Measurements from ENCODE around the gene TBX4. TPM values are rescaled to one million over a fixed set of nuclear protein-coding genes. Genes with fewer than 3 reads are reported as not detected.

The TBX4 gene
- total RNA-seq, 3 donors from 2014 or later = 0.80 TPM; not detected in 2

- DNase-seq (ENCODE audit: low spot score in 2 of 2) = no peak
- no peaks in the 10 kb centered on the region for H3K27me3 ChIP-seq
- no peaks in the 10 kb centered on the region for H3K4me1 ChIP-seq
- no peak overlapping the region for H3K27ac ChIP-seq
- no peaks in the 10 kb centered on the region for H3K9me3 ChIP-seq
- no peaks in the 10 kb centered on the region for H3K36me3 ChIP-seq
- H3K4me3 ChIP-seq = no peak overlapping the region
- intact Hi-C loops (cut with DNase I; ENCODE audit: low total_unique reads) = no loop called here
- TF ChIP-seq CTCF (IDR thresholded peaks at IDR 0.05) (no peak), POLR2A (IDR thresholded peaks at IDR 0.05) (no peak), POLR2AphosphoS5 (IDR thresholded peaks at IDR 0.05) (no peak)
Measured at GRCh38 chr17:61469474-61469873, 17.3 kb downstream of the TBX4 start.

GRCh38 chr17:61469949-61470348, 17.7 kb downstream of the TBX4 start:
- Histone ChIP-seq H3K27ac (no peak overlapping the region), H3K4me3 (no peak overlapping the region), H3K27me3 (no peaks in the 10 kb centered on the region), H3K4me1 (no peaks in the 10 kb centered on the region), H3K36me3 (no peaks in the 10 kb centered on the region), H3K9me3 (no peaks in the 10 kb centered on the region)
- intact Hi-C loops (cut with DNase I; ENCODE audit: low total_unique reads) = no loop called here
- TF ChIP-seq CTCF (IDR thresholded peaks at IDR 0.05) = no peak
- no peak for TF ChIP-seq POLR2AphosphoS5 (IDR thresholded peaks at IDR 0.05)
- TF ChIP-seq POLR2A (IDR thresholded peaks at IDR 0.05) = no peak
- DNase-seq (ENCODE audit: low spot score in 2 of 2) = no peak

- DNase-seq (ENCODE audit: low spot score in 2 of 2) = no peak
- intact Hi-C loops (cut with DNase I; ENCODE audit: low total_unique reads) = no loop called here
- no peak for TF ChIP-seq CTCF (IDR thresholded peaks at IDR 0.05)
- TF ChIP-seq POLR2AphosphoS5 (IDR thresholded peaks at IDR 0.05) = no peak
- no peak for TF ChIP-seq POLR2A (IDR thresholded peaks at IDR 0.05)
- Histone ChIP-seq H3K9me3 (no peaks in the 10 kb centered on the region), H3K27me3 (peaks cover 0 to 1% of the 10 kb centered on the region in 2 donors), H3K36me3 (no peaks in the 10 kb centered on the region), H3K4me1 (no peaks in the 10 kb centered on the region), H3K4me3 (no peak overlapping the region), H3K27ac (no peak overlapping the region)
Measured at GRCh38 chr17:61470530-61471136, 18.4 kb downstream of the TBX4 start.

GRCh38 chr17:61474235-61474927, 22.2 kb downstream of the TBX4 start:
- no peaks in the 10 kb centered on the region for H3K9me3 ChIP-seq
- H3K4me3 ChIP-seq = no peak overlapping the region
- TF ChIP-seq POLR2AphosphoS5 (IDR thresholded peaks at IDR 0.05) (no peak), CTCF (IDR thresholded peaks at IDR 0.05) (no peak), POLR2A (IDR thresholded peaks at IDR 0.05) (no peak)
- peak in 1 of 2 donors; percentile 52 for DNase-seq (ENCODE audit: low spot score in 2 of 2)
- peaks cover 0 to 16% of the 10 kb centered on the region in 2 donors for H3K27me3 ChIP-seq
- peak overlapping the region in 1 of 2 donors; percentile 74 for H3K27ac ChIP-seq
- intact Hi-C loops (cut with DNase I; ENCODE audit: low total_unique reads) = no loop called here
- no peaks in the 10 kb centered on the region for H3K4me1 ChIP-seq
- no peaks in the 10 kb centered on the region for H3K36me3 ChIP-seq

GRCh38 chr17:61474934-61475333, 22.7 kb downstream of the TBX4 start:
- Histone ChIP-seq H3K9me3 (no peaks in the 10 kb centered on the region), H3K27ac (peak overlapping the region in 1 of 2 donors; percentile 74), H3K36me3 (no peaks in the 10 kb centered on the region), H3K4me1 (no peaks in the 10 kb centered on the region), H3K4me3 (no peak overlapping the region), H3K27me3 (peaks cover 0 to 16% of the 10 kb centered on the region in 2 donors)
- no peak for TF ChIP-seq POLR2A (IDR thresholded peaks at IDR 0.05)
- TF ChIP-seq POLR2AphosphoS5 (IDR thresholded peaks at IDR 0.05) = no peak
- TF ChIP-seq CTCF (IDR thresholded peaks at IDR 0.05) = no peak
- no peak for DNase-seq (ENCODE audit: low spot score in 2 of 2)
- intact Hi-C loops (cut with DNase I; ENCODE audit: low total_unique reads) = no loop called here

Data from breast epithelium (tissue), 4 donors.